Vagina (tissue), 2 donors: ENCODE measurements around the gene RAB22A.

ENCODE experiments used
- CTCF ChIP-seq, 3 experiments: fragments of 450-650 bp in 2 of 3; fragments of 200-600 bp in 1 of 3; sonication (generic) in 1 of 3; IDR thresholded peaks; one replicate each; pipeline ENCODE4 v1.5.1; 2017 to 2019; ENCODE audit warnings: antibody characterized with exemption in 3 of 3, mild to moderate bottlenecking in 2 of 3, moderate library complexity in 2 of 3
- POLR2A ChIP-seq, 2 donors: fragments of 450-650 bp; IDR thresholded peaks; one replicate each; pipeline ENCODE4 v1.6.1; 2017; ENCODE audit warnings: antibody characterized with exemption in 2 of 2, mild to moderate bottlenecking in 2 of 2, moderate library complexity in 2 of 2
- POLR2AphosphoS5 ChIP-seq, 2 donors: sonication (generic); formaldehyde crosslinking; IDR thresholded peaks; one replicate each; pipeline ENCODE4 v1.9.0; 2017; ENCODE audit warnings: antibody characterized with exemption in 2 of 2, mild to moderate bottlenecking in 2 of 2, low read depth in 1 of 2; ENCODE audit not compliant: insufficient read depth in 1 of 2

GRCh38 chr20:58293453-58293852 is 16.1 kb upstream of the RAB22A start:
- no peak for TF ChIP-seq CTCF (IDR thresholded peaks at IDR 0.05)
- no peak for TF ChIP-seq POLR2A (IDR thresholded peaks at IDR 0.05)
- no peak for TF ChIP-seq POLR2AphosphoS5 (IDR thresholded peaks at IDR 0.05; ENCODE audit: insufficient read depth in 1 of 2, low read depth in 1 of 2)
